Astrocyte (in vitro differentiated cells and primary cell): ENCODE measurements around the gene GNAQ.

Source experiments
- CTCF ChIP-seq: IDR thresholded peaks from 2 replicates; pipeline ENCODE4 v1.5.1; 2011; ENCODE audit warnings: low read depth, mild to moderate bottlenecking, inconsistent platforms, low read length, moderate library complexity; ENCODE audit not compliant: insufficient read depth
- EZH2 ChIP-seq: IDR thresholded peaks from 2 replicates; pipeline ENCODE4 v1.6.1; 2012; ENCODE audit warnings: mild to moderate bottlenecking, low read length, inconsistent platforms; ENCODE audit not compliant: insufficient read depth

GRCh38 chr9:77954013-77954665 is 77.5 kb downstream of the GNAQ start:
- TF ChIP-seq EZH2 (no peak), CTCF (no peak)
